GM12872 (cell line): ENCODE data around the gene NMRAL1.

ENCODE experiments used
- CTCF ChIP-seq: IDR thresholded peaks from 3 replicates; pipeline ENCODE4 v1.5.1; 2011; ENCODE audit warnings: low read depth, mild to moderate bottlenecking, low read length, moderate library complexity; ENCODE audit not compliant: insufficient read depth

The NMRAL1 gene

GRCh38 chr16:4500272-4500671, 25.8 kb upstream of the NMRAL1 start:
- no peak for TF ChIP-seq CTCF

- no peak for TF ChIP-seq CTCF
These were observed 24.8 kb upstream of the NMRAL1 start for GRCh38 chr16:4499196-4499555.

- TF ChIP-seq CTCF, result no peak
These were observed 24.2 kb upstream of the NMRAL1 start for GRCh38 chr16:4498546-4499195.

- TF ChIP-seq CTCF, result no peak
These were observed 21.9 kb upstream of the NMRAL1 start for GRCh38 chr16:4496305-4496704.

GRCh38 chr16:4495766-4496165, 21.3 kb upstream of the NMRAL1 start:
- no peak for TF ChIP-seq CTCF

- no peak for TF ChIP-seq CTCF
These were observed 20.5 kb upstream of the NMRAL1 start for GRCh38 chr16:4494746-4495490.

GRCh38 chr16:4491898-4492297, 17.5 kb upstream of the NMRAL1 start:
- no peak for TF ChIP-seq CTCF
